ENCODE data around the gene RPN2.
A peak's percentile ranks its signal among the peaks of the same experiment; 100 is the strongest.

The RPN2 gene

GRCh38 chr20:37273988-37274387 is 94.9 kb downstream of the RPN2 start:
- DNase-seq = no peak

- no peak for DNase-seq
Measured at GRCh38 chr20:37274851-37275524, 95.9 kb downstream of the RPN2 start.

GRCh38 chr20:37276494-37277252 is 97.5 kb downstream of the RPN2 start:
- DNase-seq = peak; percentile 69

- no peak for DNase-seq
Measured at GRCh38 chr20:37277253-37277593, 98.1 kb downstream of the RPN2 start.

- DNase-seq = no peak
Measured at GRCh38 chr20:37278966-37279590, 99.9 kb downstream of the RPN2 start.

- DNase-seq = no peak
Measured at GRCh38 chr20:37279820-37280219, 100.7 kb downstream of the RPN2 start.

- DNase-seq = no peak
Measured at GRCh38 chr20:37280403-37280802, 101.3 kb downstream of the RPN2 start.

- no peak for DNase-seq
Measured at GRCh38 chr20:37282556-37282955, 103.4 kb downstream of the RPN2 start.

GRCh38 chr20:37283530-37284195 is 104.5 kb downstream of the RPN2 start:
- no peak for DNase-seq

GRCh38 chr20:37284691-37285161 is 105.6 kb downstream of the RPN2 start:
- DNase-seq = no peak

GRCh38 chr20:37285664-37286374 is 106.7 kb downstream of the RPN2 start:
- DNase-seq = no peak

- DNase-seq = no peak
Measured at GRCh38 chr20:37288091-37288490, 109.0 kb downstream of the RPN2 start.

- DNase-seq = no peak
Measured at GRCh38 chr20:37290158-37290810, 111.2 kb downstream of the RPN2 start.
